K562 (cell line): ENCODE data around the gene UIMC1. TPM values are rescaled to one million over a fixed set of nuclear protein-coding genes. Genes with fewer than 3 reads are reported as not detected.

Source experiments
- ATAC-seq: fragments of 200-7000 bp; cut with Tn5 transposase; 3 replicates; pipeline ENCODE4 v1.9.1; 2020; ENCODE audit warnings: moderate library complexity
- BruUV-seq: library from RNA; stranded (reverse); fragments of 400-500 nt; replicated peaks from 2 replicates; lab custom pipeline; 2021; lab: Mats Ljungman, UMichigan
- CTCF ChIA-PET: fragments of 300-600 bp; formaldehyde crosslinking; extraction: SDS; loops from one replicate; lab custom pipeline; 2021; ENCODE audit warnings: low intra/inter-chr PET ratio; lab: Yijun Ruan, JAX
- POLR2A ChIA-PET: fragments of 300-600, 350-650 bp; sonication (Branson Sonifier 250); formaldehyde crosslinking; extraction: SDS; loops from one replicate; lab custom pipeline; 2021; ENCODE audit warnings: antibody characterized with exemption, inconsistent platforms; lab: Yijun Ruan, JAX
- DNase-seq, 4 experiments: peaks; one replicate each; pipeline versions ENCODE4 v3.0.0 to v3.0.0-alpha.2; 2011 to 2018; ENCODE audit warnings: low spot score in 3 of 4, mixed read lengths in 3 of 4; ENCODE audit errors: extremely low read depth in 1 of 4
- FAIRE-seq: peaks from 2 replicates; lab custom pipeline; 2011; peaks lifted over from hg19 to GRCh38; lab: Jason Lieb, UNC
- H2AFZ ChIP-seq: 2 replicates; pipeline ENCODE4 v1.6.0; 2011; ENCODE audit warnings: low read depth, low read length, control low read depth, inconsistent platforms
- H3K27ac ChIP-seq: fragments of 200-600 bp; 3 replicates; pipeline ENCODE4 v1.8.0; 2011; ENCODE audit warnings: low read depth, mild to moderate bottlenecking, control low read depth, inconsistent platforms, low read length, moderate library complexity, mixed read lengths; ENCODE audit errors: extremely low read depth
- H3K27me3 ChIP-seq, 2 experiments: fragments of 300-600 bp in 1 of 2; 2 replicates in 1 of 2; 3 replicates in 1 of 2; pipeline versions ENCODE4 v1.6.0 to v1.8.0; 2011; ENCODE audit warnings: inconsistent platforms in 2 of 2, low read length in 2 of 2, mild to moderate bottlenecking in 1 of 2, mixed read lengths in 1 of 2, moderate library complexity in 1 of 2; ENCODE audit not compliant: control insufficient read depth in 2 of 2, insufficient read depth in 2 of 2
- H3K36me3 ChIP-seq: fragments of 300-600 bp; 3 replicates; pipeline ENCODE4 v1.8.0; 2011; ENCODE audit warnings: mild to moderate bottlenecking, low read length, inconsistent platforms; ENCODE audit not compliant: control insufficient read depth, insufficient read depth
- H3K4me1 ChIP-seq, 2 experiments: fragments of 200-600 bp in 1 of 2; replicated peaks in 1 of 2; 2 replicates in 1 of 2; 3 replicates in 1 of 2; pipeline versions ENCODE4 v1.5.1 to v1.8.0; 2011; ENCODE audit warnings: inconsistent platforms in 2 of 2, low read length in 2 of 2, mild to moderate bottlenecking in 1 of 2, mixed read lengths in 1 of 2, moderate library complexity in 1 of 2; ENCODE audit not compliant: control insufficient read depth in 2 of 2, insufficient read depth in 2 of 2
- H3K4me2 ChIP-seq: 2 replicates; pipeline ENCODE4 v1.6.1; 2011; ENCODE audit warnings: low read length, control low read depth, inconsistent platforms, mixed read lengths; ENCODE audit not compliant: insufficient read depth
- H3K4me3 ChIP-seq: fragments of 200-600 bp; sonication (generic), shearing (Covaris generic); 2 replicates; pipeline ENCODE4 v1.5.1; 2016; ENCODE audit warnings: control low read depth, inconsistent platforms
- H3K79me2 ChIP-seq: fragments of 200-600 bp; 3 replicates; pipeline ENCODE4 v1.8.0; 2011; ENCODE audit warnings: low read length, inconsistent platforms; ENCODE audit not compliant: control insufficient read depth, insufficient read depth
- H3K9ac ChIP-seq, 2 experiments: 2 replicates each; pipeline versions ENCODE4 v1.6.0 to v1.6.1; 2011; ENCODE audit warnings: low read depth in 2 of 2, low read length in 2 of 2, control low read depth in 1 of 2, inconsistent platforms in 1 of 2, mild to moderate bottlenecking in 1 of 2, mixed read lengths in 1 of 2; ENCODE audit not compliant: insufficient read depth in 1 of 2
- H3K9me1 ChIP-seq: one replicate; pipeline ENCODE4 v1.6.0; 2011; ENCODE audit warnings: inconsistent platforms, mild to moderate bottlenecking, low read length, moderate library complexity; ENCODE audit not compliant: control insufficient read depth, insufficient read depth
- H3K9me3 ChIP-seq: replicated peaks from 2 replicates; pipeline ENCODE4 v1.5.1; 2011; ENCODE audit warnings: low read depth, low read length, inconsistent platforms; ENCODE audit not compliant: control insufficient read depth, insufficient read depth
- H4K20me1 ChIP-seq: replicated peaks from 2 replicates; pipeline ENCODE4 v1.6.1; 2011; ENCODE audit warnings: low read length, inconsistent platforms, mixed read lengths; ENCODE audit not compliant: control insufficient read depth, insufficient read depth
- GABPA ChIP-seq: fragments of 200-800 bp; sonication (Bioruptor generic); conservative IDR thresholded peaks from 2 replicates; pipeline ENCODE4 v1.6.1; 2016; ENCODE audit warnings: low read depth, missing genetic modification characterization, missing compliant biosample characterization
- NONO ChIP-seq, 2 experiments: fragments of 200-400 bp in 1 of 2; fragments of 450-650 bp in 1 of 2; formaldehyde crosslinking in 1 of 2; IDR thresholded peaks; 2 replicates each; pipeline ENCODE4 v1.6.1; 2017; ENCODE audit warnings: low read depth in 2 of 2, mild to moderate bottlenecking in 2 of 2, moderate library complexity in 2 of 2, low read length in 1 of 2
- STAG1 ChIP-seq: sonication (generic); formaldehyde crosslinking; IDR thresholded peaks from 2 replicates; pipeline ENCODE4 v1.5.0; 2020; ENCODE audit warnings: missing genetic modification reagents, borderline replicate concordance
- WGBS: fragments of 100-300 bp; shearing (Covaris generic); methylation state at CpG from one replicate; pipeline ENCODE4 v1.1.6; 2016; ENCODE audit warnings: low coverage, mixed read lengths; ENCODE audit not compliant: insufficient coverage; ENCODE audit errors: missing lambda C conversion rate; 5-methylcytosine and 5-hydroxymethylcytosine counted together
- in situ Hi-C: fragments of 300-500 bp; cut with MboI; formaldehyde crosslinking; loops from 4 replicates; pipeline ENCODE4 v1.15.0; 2018; ENCODE audit warnings: inconsistent platforms, mixed read lengths
- intact Hi-C: fragments of 100-400 bp; cut with micrococcal nuclease; formaldehyde crosslinking; loops from 2 replicates; pipeline ENCODE4 v1.14.2; 2022
- polyA plus RNA-seq, 8 experiments: library from polyadenylated mRNA; depleted of rRNA in 4 of 8; stranded (reverse) in 5 of 8; unstranded in 3 of 8; fragments of >200 nt; fragmentation: Nextera tagmentation in 2 of 8; fragmentation: Illumina TruSeq in 1 of 8; extraction: Ambion mirVana in 2 of 8; extraction: Trizol in 1 of 8; gene quantifications; 2 replicates each; pipeline versions ENCODE4 v1.2.1 to v1.2.3, GENCODE V29; 2011 to 2014; ENCODE audit warnings: inconsistent platforms in 1 of 8, missing spikeins in 1 of 8
- total RNA-seq, 7 experiments: library from RNA; depleted of rRNA in 6 of 7; stranded (reverse); fragments of >200 nt in 6 of 7; fragmentation: Illumina TruSeq in 2 of 7; extraction: Trizol in 2 of 7; gene quantifications; 2 replicates each; pipeline versions ENCODE4 v1.2.1 to v1.2.3, GENCODE V29; 2011 to 2021; ENCODE audit warnings: low replicate concordance in 1 of 7
- TF ChIP-seq, protein P1 (sequence below): fragments of 250-450 bp; sonication (Bioruptor Pico); IDR thresholded peaks from 2 replicates; pipeline ENCODE4 v1.4.0; 2020

UIMC1 gene
- total and polyA plus RNA-seq, 9 of the 15 experiments (the other 6 are each of a cell fraction or from before 2014, with no cell fraction given), result 14.9 to 51.7 (median 36.8) TPM

DNA sequence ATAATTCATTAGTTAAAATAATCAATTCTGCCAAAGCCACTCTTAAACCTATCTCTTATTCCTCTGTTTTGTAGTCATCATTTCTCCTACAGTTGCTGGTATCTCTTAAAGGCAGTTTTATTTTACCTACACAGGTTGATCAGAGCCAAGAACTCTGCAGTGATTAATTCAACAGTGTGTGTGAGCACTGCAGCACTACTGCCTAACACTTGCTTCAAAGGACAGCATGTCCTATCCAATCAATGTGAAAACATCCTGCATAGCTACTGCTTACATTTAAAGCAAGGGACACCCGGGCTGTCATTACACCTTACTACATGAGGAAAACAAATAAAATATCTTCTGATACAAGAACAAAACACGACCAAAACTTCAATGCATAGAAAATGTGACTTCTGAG, 62.3 kb downstream of the UIMC1 start:
- no peaks in the 10 kb centered on the region for H3K4me1 ChIP-seq
- no peak for DNase-seq
- ChIA-PET POLR2A (no interaction called here), CTCF (no interaction called here)
- peaks cover 84% of the 10 kb centered on the region for H3K36me3 ChIP-seq
- no peak for FAIRE-seq
- no peak overlapping the region for H2AFZ ChIP-seq
- intact Hi-C loops (no loop called here), in situ Hi-C loops (no loop called here)
- no peak overlapping the region for H3K27ac ChIP-seq
- 73% methylated on average over 2 of the region's 2 CpGs for WGBS
- H3K9ac ChIP-seq, result no peak overlapping the region
- H3K9me3 ChIP-seq, result no peaks in the 10 kb centered on the region
- H3K79me2 ChIP-seq, result no peaks in the 10 kb centered on the region
- no peak overlapping the region for H3K4me3 ChIP-seq
- no peaks in the 10 kb centered on the region for H3K9me1 ChIP-seq
- H3K27me3 ChIP-seq, result no peaks in the 10 kb centered on the region
- ATAC-seq, result no peak
- no TSS peak for BruUV-seq
- H3K4me2 ChIP-seq, result no peak overlapping the region
- TF ChIP-seq STAG1 (CRISPR knock-in tag), result no peak
- TF ChIP-seq, protein P1, sequence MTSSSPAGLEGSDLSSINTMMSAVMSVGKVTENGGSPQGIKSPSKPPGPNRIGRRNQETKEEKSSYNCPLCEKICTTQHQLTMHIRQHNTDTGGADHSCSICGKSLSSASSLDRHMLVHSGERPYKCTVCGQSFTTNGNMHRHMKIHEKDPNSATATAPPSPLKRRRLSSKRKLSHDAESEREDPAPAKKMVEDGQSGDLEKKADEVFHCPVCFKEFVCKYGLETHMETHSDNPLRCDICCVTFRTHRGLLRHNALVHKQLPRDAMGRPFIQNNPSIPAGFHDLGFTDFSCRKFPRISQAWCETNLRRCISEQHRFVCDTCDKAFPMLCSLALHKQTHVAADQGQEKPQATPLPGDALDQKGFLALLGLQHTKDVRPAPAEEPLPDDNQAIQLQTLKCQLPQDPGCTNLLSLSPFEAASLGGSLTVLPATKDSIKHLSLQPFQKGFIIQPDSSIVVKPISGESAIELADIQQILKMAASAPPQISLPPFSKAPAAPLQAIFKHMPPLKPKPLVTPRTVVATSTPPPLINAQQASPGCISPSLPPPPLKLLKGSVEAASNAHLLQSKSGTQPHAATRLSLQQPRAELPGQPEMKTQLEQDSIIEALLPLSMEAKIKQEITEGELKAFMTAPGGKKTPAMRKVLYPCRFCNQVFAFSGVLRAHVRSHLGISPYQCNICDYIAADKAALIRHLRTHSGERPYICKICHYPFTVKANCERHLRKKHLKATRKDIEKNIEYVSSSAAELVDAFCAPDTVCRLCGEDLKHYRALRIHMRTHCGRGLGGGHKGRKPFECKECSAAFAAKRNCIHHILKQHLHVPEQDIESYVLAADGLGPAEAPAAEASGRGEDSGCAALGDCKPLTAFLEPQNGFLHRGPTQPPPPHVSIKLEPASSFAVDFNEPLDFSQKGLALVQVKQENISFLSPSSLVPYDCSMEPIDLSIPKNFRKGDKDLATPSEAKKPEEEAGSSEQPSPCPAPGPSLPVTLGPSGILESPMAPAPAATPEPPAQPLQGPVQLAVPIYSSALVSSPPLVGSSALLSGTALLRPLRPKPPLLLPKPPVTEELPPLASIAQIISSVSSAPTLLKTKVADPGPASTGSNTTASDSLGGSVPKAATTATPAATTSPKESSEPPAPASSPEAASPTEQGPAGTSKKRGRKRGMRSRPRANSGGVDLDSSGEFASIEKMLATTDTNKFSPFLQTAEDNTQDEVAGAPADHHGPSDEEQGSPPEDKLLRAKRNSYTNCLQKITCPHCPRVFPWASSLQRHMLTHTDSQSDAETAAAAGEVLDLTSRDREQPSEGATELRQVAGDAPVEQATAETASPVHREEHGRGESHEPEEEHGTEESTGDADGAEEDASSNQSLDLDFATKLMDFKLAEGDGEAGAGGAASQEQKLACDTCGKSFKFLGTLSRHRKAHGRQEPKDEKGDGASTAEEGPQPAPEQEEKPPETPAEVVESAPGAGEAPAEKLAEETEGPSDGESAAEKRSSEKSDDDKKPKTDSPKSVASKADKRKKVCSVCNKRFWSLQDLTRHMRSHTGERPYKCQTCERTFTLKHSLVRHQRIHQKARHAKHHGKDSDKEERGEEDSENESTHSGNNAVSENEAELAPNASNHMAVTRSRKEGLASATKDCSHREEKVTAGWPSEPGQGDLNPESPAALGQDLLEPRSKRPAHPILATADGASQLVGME (CRISPR knock-in tag), result no peak
- TF ChIP-seq NONO (IDR thresholded peaks at IDR 0.05; ENCODE audit: low read depth in 2 of 2, low read length in 1 of 2), result no peak
- TF ChIP-seq GABPA (tag), result no peak
- no peaks in the 10 kb centered on the region; the same call in 1 of the 2 replicates for H4K20me1 ChIP-seq
